GM12891 (cell line): ENCODE measurements around the gene NBEAL1.
"Not testable (repeated sequence)": the region's sequence is repeated elsewhere in the genome, so short reads cannot be mapped to it uniquely, and the experiment has no call there.

Experiments used
- PAX5 ChIP-seq: IDR thresholded peaks from 2 replicates; pipeline ENCODE4 v1.6.1; 2011; ENCODE audit warnings: low read length, moderate library complexity, mild to moderate bottlenecking; ENCODE audit not compliant: insufficient read depth, severe bottlenecking
- POLR2A ChIP-seq: IDR thresholded peaks from 2 replicates; pipeline ENCODE4 v1.6.1; 2011; ENCODE audit warnings: low read depth, low read length, control low read depth
- POLR2AphosphoS5 ChIP-seq: IDR thresholded peaks from 2 replicates; pipeline ENCODE4 v1.6.1; 2011; ENCODE audit warnings: low read depth, low read length, control low read depth

DNA sequence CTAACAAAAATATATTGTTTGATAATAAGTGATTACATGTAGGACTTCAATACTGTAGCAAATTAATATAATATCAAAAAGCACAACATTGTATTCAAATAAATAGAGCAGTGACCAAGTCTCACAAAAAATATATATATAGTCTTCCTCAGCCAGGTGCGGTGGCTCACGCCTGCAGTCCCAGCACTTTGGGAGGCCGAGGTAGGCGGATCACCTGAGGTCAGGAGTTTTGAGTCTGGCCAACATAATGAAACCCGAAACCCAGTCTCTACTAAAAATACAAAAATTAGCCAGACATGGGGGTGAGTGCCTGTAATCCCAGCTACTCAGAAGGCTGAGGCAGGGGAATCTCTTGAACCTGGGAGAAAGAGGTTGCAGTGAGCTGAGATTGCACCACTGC lies 148.0 kb downstream of the NBEAL1 start:
- TF ChIP-seq POLR2A, PAX5, POLR2AphosphoS5: not testable (repeated sequence)
